Activated CD8-positive, alpha-beta T cell treated with anti-CD3 and anti-CD28 coated beads for 36 hours (primary cell): Measurements from ENCODE around the gene DPP6. TPM values are rescaled to one million over a fixed set of nuclear protein-coding genes. Genes with fewer than 3 reads are reported as not detected.

Source experiments
- ATAC-seq: fragments of 200-7000 bp; cut with Tn5 transposase; one replicate; pipeline ENCODE4 v1.10.0; 2021; ENCODE audit warnings: mild to moderate bottlenecking, moderate library complexity
- CTCF ChIA-PET: fragments of 350-600 bp; sonication (Branson Sonifier 250); formaldehyde crosslinking; loops from one replicate; lab custom pipeline; 2021; ENCODE audit warnings: antibody characterized with exemption; lab: Charles Lee
- POLR2A ChIA-PET: fragments of 350-600 bp; sonication (Branson Sonifier 250); formaldehyde crosslinking; loops from one replicate; lab custom pipeline; 2021; ENCODE audit warnings: antibody characterized with exemption; lab: Charles Lee
- DNase-seq: peaks from one replicate; pipeline ENCODE4 v3.0.0-alpha.2; 2020
- H3K27ac Mint-ChIP-seq: one replicate; pipeline ENCODE4 v1.8.0; 2021; ENCODE audit warnings: mild to moderate bottlenecking, mixed read lengths
- H3K27me3 Mint-ChIP-seq: one replicate; pipeline ENCODE4 v1.8.0; 2021; ENCODE audit warnings: mixed read lengths
- H3K36me3 Mint-ChIP-seq: one replicate; pipeline ENCODE4 v1.8.0; 2021; ENCODE audit warnings: low read depth, mixed read lengths
- H3K4me1 Mint-ChIP-seq: one replicate; pipeline ENCODE4 v1.8.0; 2021; ENCODE audit warnings: low read depth, mixed read lengths
- H3K4me3 Mint-ChIP-seq: one replicate; pipeline ENCODE4 v1.8.0; 2021; ENCODE audit warnings: mild to moderate bottlenecking, moderate library complexity, mixed read lengths
- H3K9me3 Mint-ChIP-seq: one replicate; pipeline ENCODE4 v1.8.0; 2021; ENCODE audit warnings: mixed read lengths
- CTCF ChIP-seq: fragments of 200-600 bp; IDR thresholded peaks from one replicate; pipeline ENCODE4 v1.8.0; 2022; ENCODE audit warnings: antibody characterized with exemption, mild to moderate bottlenecking
- intact Hi-C: fragments of 100-400 bp; cut with micrococcal nuclease; formaldehyde crosslinking; loops from one replicate; pipeline ENCODE4 v1.10.0; 2022
- total RNA-seq, 2 experiments: library from RNA; stranded (reverse); gene quantifications; one replicate each; pipeline ENCODE4 v1.2.3, GENCODE V29; 2021

DPP6 gene
- total RNA-seq, 2 experiments from 2014 or later, result not detected

- TF ChIP-seq CTCF, result no peak
- no peak for DNase-seq
- intact Hi-C loops, result loop anchor here (10.0 kb wide), 1 partner anchor 58 kb away; no protein-coding TSS in a partner anchor
- Mint-ChIP-seq H3K4me1 (no peaks in the 10 kb centered on the region), H3K27ac (no peak overlapping the region), H3K27me3 (no peaks in the 10 kb centered on the region), H3K4me3 (no peak overlapping the region), H3K36me3 (no peaks in the 10 kb centered on the region), H3K9me3 (peaks cover 7% of the 10 kb centered on the region)
- ATAC-seq, result no peak
- ChIA-PET POLR2A (no interaction called here), CTCF (no interaction called here)
Observed at GRCh38 chr7:154426778-154427177, 374.6 kb downstream of the DPP6 start.

GRCh38 chr7:154427533-154427932 lies 375.3 kb downstream of the DPP6 start:
- ATAC-seq (no peak), DNase-seq (no peak)
- H3K4me3 Mint-ChIP-seq, result no peak overlapping the region
- intact Hi-C loops, result loop anchor here (10.0 kb wide), 1 partner anchor 57 kb away; no protein-coding TSS in a partner anchor
- no peak overlapping the region for H3K27ac Mint-ChIP-seq
- H3K36me3 Mint-ChIP-seq, result no peaks in the 10 kb centered on the region
- ChIA-PET POLR2A (no interaction called here), CTCF (no interaction called here)
- H3K27me3 Mint-ChIP-seq, result no peaks in the 10 kb centered on the region
- no peak for TF ChIP-seq CTCF
- H3K9me3 Mint-ChIP-seq, result peaks cover 9% of the 10 kb centered on the region
- no peaks in the 10 kb centered on the region for H3K4me1 Mint-ChIP-seq

GRCh38 chr7:154429666-154430404 lies 377.6 kb downstream of the DPP6 start:
- POLR2A ChIA-PET, result no interaction called here
- intact Hi-C loops, result loop anchor here (10.0 kb wide), 1 partner anchor 55 kb away; no protein-coding TSS in a partner anchor
- TF ChIP-seq CTCF, result no peak
- H3K9me3 Mint-ChIP-seq, result peaks cover 9% of the 10 kb centered on the region
- H3K27me3 Mint-ChIP-seq, result no peaks in the 10 kb centered on the region
- H3K4me3 Mint-ChIP-seq, result no peak overlapping the region
- CTCF ChIA-PET, result no interaction called here
- ATAC-seq (no peak), DNase-seq (no peak)
- H3K4me1 Mint-ChIP-seq, result no peaks in the 10 kb centered on the region
- H3K27ac Mint-ChIP-seq, result no peak overlapping the region
- H3K36me3 Mint-ChIP-seq, result no peaks in the 10 kb centered on the region

- H3K27me3 Mint-ChIP-seq, result no peaks in the 10 kb centered on the region
- H3K4me3 Mint-ChIP-seq, result no peak overlapping the region
- ATAC-seq (no peak), DNase-seq (no peak)
- POLR2A ChIA-PET, result no interaction called here
- H3K9me3 Mint-ChIP-seq, result peaks cover 9% of the 10 kb centered on the region
- intact Hi-C loops, result no loop called here
- TF ChIP-seq CTCF, result no peak
- no peaks in the 10 kb centered on the region for H3K36me3 Mint-ChIP-seq
- H3K27ac Mint-ChIP-seq, result no peak overlapping the region
- H3K4me1 Mint-ChIP-seq, result no peaks in the 10 kb centered on the region
- CTCF ChIA-PET, result no interaction called here
Observed at GRCh38 chr7:154430640-154431039, 378.4 kb downstream of the DPP6 start.

- Mint-ChIP-seq H3K36me3 (no peaks in the 10 kb centered on the region), H3K27ac (no peak overlapping the region), H3K4me1 (no peaks in the 10 kb centered on the region), H3K4me3 (no peak overlapping the region), H3K9me3 (peaks cover 9% of the 10 kb centered on the region), H3K27me3 (no peaks in the 10 kb centered on the region)
- CTCF ChIA-PET, result no interaction called here
- intact Hi-C loops, result no loop called here
- ATAC-seq (no peak), DNase-seq (no peak)
- POLR2A ChIA-PET, result no interaction called here
- no peak for TF ChIP-seq CTCF
Observed at GRCh38 chr7:154431045-154431444, 378.8 kb downstream of the DPP6 start.
